Psoas muscle (tissue), 8 donors: ENCODE results near the gene AOX1. TPM values are rescaled to one million over a fixed set of nuclear protein-coding genes. Genes with fewer than 3 reads are reported as not detected.

Experiments used
- ATAC-seq, 4 donors: fragments of 200-7000 bp; cut with Tn5 transposase; one replicate each; pipeline ENCODE4 v1.9.1; 2020; ENCODE audit warnings: moderate library complexity in 3 of 4, mild to moderate bottlenecking in 2 of 4
- DNase-seq, 2 donors: peaks; one replicate each; pipeline ENCODE4 v3.0.0-alpha.2; 2020
- H3K27ac ChIP-seq: fragments of 200-600 bp; one replicate; pipeline ENCODE4 v1.8.0; 2022
- H3K27me3 ChIP-seq, 3 donors: fragments of 200-600 bp in 1 of 3; one replicate each; pipeline versions ENCODE4 v1.6.1 to v1.8.0; 2013 to 2022; ENCODE audit warnings: low read length in 2 of 3, mild to moderate bottlenecking in 2 of 3, moderate library complexity in 1 of 3; ENCODE audit not compliant: insufficient read depth in 3 of 3
- H3K36me3 ChIP-seq, 2 donors: fragments of 200-600 bp in 1 of 2; one replicate each; pipeline versions ENCODE4 v1.6.1 to v1.8.0; 2013 to 2022; ENCODE audit warnings: low read depth in 1 of 2, mild to moderate bottlenecking in 1 of 2, moderate library complexity in 1 of 2; ENCODE audit not compliant: insufficient read depth in 1 of 2
- H3K4me1 ChIP-seq: fragments of 200-600 bp; one replicate; pipeline ENCODE4 v1.8.0; 2022
- H3K4me3 ChIP-seq: fragments of 200-600 bp; one replicate; pipeline ENCODE4 v1.8.0; 2022; ENCODE audit warnings: mild to moderate bottlenecking
- H3K9me3 ChIP-seq: fragments of 200-600 bp; one replicate; pipeline ENCODE4 v1.8.0; 2022
- CTCF ChIP-seq: fragments of 200-600 bp; IDR thresholded peaks from one replicate; pipeline ENCODE4 v1.8.0; 2022; ENCODE audit warnings: antibody characterized with exemption
- WGBS, 3 donors: extraction: QIAGEN DNeasy Blood & Tissue Kit; methylation state at CpG; one replicate each; pipeline versions ENCODE4 v1.1.6 to v1.1.7; 2013; 5-methylcytosine and 5-hydroxymethylcytosine counted together
- intact Hi-C, 2 donors: fragments of 100-400 bp; cut with DNase I; formaldehyde crosslinking; loops; one replicate each; pipeline versions ENCODE4 v1.11.0 to v1.14.2; 2022
- polyA plus RNA-seq, 3 donors: library from polyadenylated mRNA; stranded (reverse); fragments of 200-250 nt; gene quantifications; one replicate each; pipeline ENCODE4 v1.2.3, GENCODE V29; 2013
- total RNA-seq, 4 donors: library from RNA; stranded (reverse); fragmentation: NEBNext Ultra II Directional in 2 of 4; extraction: Animal tissue kit (Norgen Biotek cat#: 25700) in 2 of 4; gene quantifications; one replicate each; pipeline versions ENCODE4 v1.2.1 to v1.2.4, GENCODE V29; 2021 to 2023
- donor health status: healthy with polysubstance abuse.
- donor health status: DM: no; HTN: no; CAD: no; lungs with moderate emphysema.
- donor health status: Bipolar disorder and iron deficiency.
- donor health status: healthy.
- donor health status: DM: yes; HTN: yes; CAD: no.
- donor health status: DM: no; HTN: no; CAD: no.
- donor health status: DM: no; HTN: no; CAD: no.
- donor health status: DM: yes; HTN: yes; CAD: no.

Gene AOX1
- total and polyA plus RNA-seq, 7 donors: 4.2 to 17.0 (median 10.3) TPM

- intact Hi-C loops: no loop called here
- Histone ChIP-seq H3K27me3 (no peaks in the 10 kb centered on the region), H3K4me1 (no peaks in the 10 kb centered on the region), H3K9me3 (peaks cover 3% of the 10 kb centered on the region), H3K36me3 (no peaks in the 10 kb centered on the region), H3K4me3 (no peak overlapping the region), H3K27ac (no peak overlapping the region)
- DNase-seq (no peak), ATAC-seq (no peak)
- no peak for TF ChIP-seq CTCF
- 48 to 71% (median 69%) methylated on average over 2 of the region's 2 CpGs for WGBS, 3 donors
These were observed 102.4 kb downstream of the AOX1 start for GRCh38 chr2:200687922-200688920.

- Histone ChIP-seq H3K36me3 (no peaks in the 10 kb centered on the region), H3K4me1 (no peaks in the 10 kb centered on the region), H3K27ac (no peak overlapping the region), H3K9me3 (peaks cover 3% of the 10 kb centered on the region), H3K4me3 (no peak overlapping the region), H3K27me3 (no peaks in the 10 kb centered on the region)
- WGBS, 3 donors: 76 to 79% (median 76%) methylated on average over 3 of the region's 3 CpGs
- TF ChIP-seq CTCF: no peak
- intact Hi-C loops: no loop called here
- DNase-seq (no peak), ATAC-seq (no peak)
These were observed 103.3 kb downstream of the AOX1 start for GRCh38 chr2:200689115-200689514.

GRCh38 chr2:200693836-200694470, 108.1 kb downstream of the AOX1 start:
- Histone ChIP-seq H3K9me3 (no peaks in the 10 kb centered on the region), H3K4me1 (no peaks in the 10 kb centered on the region), H3K4me3 (no peak overlapping the region), H3K27me3 (no peaks in the 10 kb centered on the region), H3K27ac (no peak overlapping the region), H3K36me3 (no peaks in the 10 kb centered on the region)
- WGBS, 3 donors: 92 to 93% (median 92%) methylated on average over 4 of the region's 4 CpGs
- intact Hi-C loops: no loop called here
- no peak for TF ChIP-seq CTCF
- ATAC-seq (no peak), DNase-seq (no peak)

- DNase-seq: peak in 1 of 2 donors; percentile 25
These were observed 109.4 kb downstream of the AOX1 start for GRCh38 chr2:200695191-200695590.

More at GRCh38 chr2:200695191-200695590, 109.4 kb downstream of the AOX1 start:
- Histone ChIP-seq H3K27me3 (no peaks in the 10 kb centered on the region), H3K4me3 (no peak overlapping the region), H3K27ac (no peak overlapping the region), H3K9me3 (no peaks in the 10 kb centered on the region), H3K36me3 (no peaks in the 10 kb centered on the region), H3K4me1 (no peaks in the 10 kb centered on the region)
- no peak for ATAC-seq
- WGBS, 3 donors: 24 to 47% (median 40%) methylated on average over 4 of the region's 4 CpGs
- intact Hi-C loops: no loop called here
- no peak for TF ChIP-seq CTCF
